ENCODE data around the gene RPS6KA2.

Gene RPS6KA2

DNA sequence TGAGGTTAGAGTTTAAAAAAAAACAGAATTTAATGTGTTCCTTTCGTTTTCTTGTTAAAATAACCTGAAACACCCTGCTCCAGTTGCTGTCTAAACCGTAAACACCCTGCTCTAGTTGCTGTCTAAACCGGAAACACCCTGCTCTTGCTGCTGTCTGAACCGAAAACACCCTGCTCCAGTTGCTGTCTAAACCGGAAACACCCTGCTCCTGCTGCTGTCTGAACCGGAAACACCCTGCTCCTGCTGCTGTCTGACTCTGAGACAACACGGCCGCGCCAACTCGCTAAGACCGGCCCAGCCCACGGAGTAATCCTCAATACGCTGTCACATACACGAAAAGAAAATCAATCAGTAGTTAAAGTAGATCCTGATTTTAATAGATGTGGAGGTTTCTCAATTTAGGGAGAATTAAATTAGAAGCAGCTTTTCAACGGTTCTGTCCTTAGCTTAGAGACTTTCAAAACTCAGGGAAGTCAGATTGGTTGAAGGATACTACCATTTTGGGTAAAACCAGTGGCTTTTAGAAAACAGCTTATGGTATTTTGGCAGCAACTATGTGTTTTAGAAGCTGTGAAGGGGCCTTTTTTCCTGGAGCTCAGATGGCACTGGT lies 138.9 kb downstream of the RPS6KA2 start:
- peak; percentile 96 for DNase-seq (ENCODE audit: low read depth, low spot score)
- peak overlapping the region; percentile 24 for H3K4me3 ChIP-seq (ENCODE audit: low read length)

DNA sequence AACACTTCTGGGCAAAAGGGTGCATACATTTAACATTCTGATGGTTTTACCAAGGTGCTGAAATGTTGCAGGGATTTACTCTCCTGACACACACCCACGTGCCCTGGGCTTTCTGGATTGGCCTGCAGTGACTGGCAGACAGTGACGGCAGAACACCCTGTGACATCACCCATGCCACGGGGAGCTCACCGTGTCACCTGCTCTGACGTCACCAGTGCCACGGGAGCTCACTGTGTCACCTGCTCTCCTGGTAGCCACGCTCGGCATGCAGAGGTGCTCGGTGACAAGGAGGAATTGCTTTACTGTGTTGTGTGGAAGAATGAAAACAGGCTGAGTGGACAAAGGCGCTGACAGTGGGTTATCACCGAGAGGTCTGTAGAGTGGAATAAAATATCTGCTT lies 139.9 kb downstream of the RPS6KA2 start:
- no peak overlapping the region for H3K4me3 ChIP-seq (ENCODE audit: low read length)
- DNase-seq (ENCODE audit: low read depth, low spot score), result no peak

DNA sequence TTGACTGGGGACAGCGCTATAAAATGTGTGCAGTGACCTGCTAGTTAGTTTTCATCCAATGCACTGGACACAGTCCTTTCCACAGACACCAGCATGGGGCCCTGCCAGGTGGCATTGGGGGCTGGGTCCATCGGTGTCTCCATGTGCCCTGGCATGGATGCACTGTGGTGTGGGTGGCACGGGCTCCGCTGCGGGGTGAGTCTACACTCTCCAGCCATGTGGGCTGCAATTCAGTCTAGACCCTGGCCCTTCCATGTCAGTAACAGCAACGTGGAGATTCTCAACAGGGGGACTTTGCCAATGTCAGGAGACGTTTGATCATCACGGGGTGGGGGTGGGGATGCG lies 140.5 kb downstream of the RPS6KA2 start:
- no peak for DNase-seq (ENCODE audit: low read depth, low spot score)
- no peak overlapping the region for H3K4me3 ChIP-seq (ENCODE audit: low read length)

DNA sequence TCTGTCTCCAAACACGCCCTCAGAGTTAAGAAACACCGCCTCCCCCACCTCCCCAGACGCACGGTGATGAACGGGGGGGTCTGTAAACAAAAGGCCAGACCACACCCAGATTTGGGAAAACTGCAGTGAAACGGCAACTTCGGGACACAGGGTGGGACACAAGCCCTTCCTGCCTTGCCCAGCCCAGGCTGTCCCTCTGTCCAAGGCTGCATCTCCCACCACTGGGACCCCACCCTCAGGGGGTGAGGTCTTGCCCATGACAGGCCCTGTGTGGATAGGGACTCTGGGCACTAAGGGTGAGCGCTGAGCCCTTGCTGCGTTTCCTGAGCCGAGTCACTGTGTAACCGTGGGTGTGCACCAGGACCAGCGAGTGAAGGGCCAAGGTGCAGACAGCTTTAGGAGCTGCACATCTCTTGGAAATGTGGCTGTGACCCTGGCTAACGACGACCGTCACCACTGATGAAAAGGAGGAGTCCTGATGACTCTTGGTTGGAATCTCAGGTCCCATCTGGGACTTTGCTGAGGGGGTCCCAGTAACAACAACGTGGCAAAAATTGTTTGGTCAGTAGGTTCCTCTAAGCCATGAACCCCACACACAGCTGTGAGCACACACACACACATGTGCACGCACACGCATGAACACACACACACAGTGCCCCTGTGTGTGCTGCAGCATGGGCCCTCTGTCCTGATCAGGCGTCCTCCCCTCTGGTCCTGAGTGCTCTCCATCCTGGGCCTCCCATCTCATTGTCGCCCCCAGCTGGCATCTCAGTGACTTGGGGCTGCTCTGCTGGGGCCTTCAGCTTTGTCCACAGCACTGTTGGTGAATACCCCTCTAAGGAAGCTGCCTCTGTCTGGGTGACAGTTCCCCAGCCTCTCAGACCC lies 141.2 kb downstream of the RPS6KA2 start:
- H3K4me3 ChIP-seq (ENCODE audit: low read length), result no peak overlapping the region
- no peak for DNase-seq (ENCODE audit: low read depth, low spot score)

DNA sequence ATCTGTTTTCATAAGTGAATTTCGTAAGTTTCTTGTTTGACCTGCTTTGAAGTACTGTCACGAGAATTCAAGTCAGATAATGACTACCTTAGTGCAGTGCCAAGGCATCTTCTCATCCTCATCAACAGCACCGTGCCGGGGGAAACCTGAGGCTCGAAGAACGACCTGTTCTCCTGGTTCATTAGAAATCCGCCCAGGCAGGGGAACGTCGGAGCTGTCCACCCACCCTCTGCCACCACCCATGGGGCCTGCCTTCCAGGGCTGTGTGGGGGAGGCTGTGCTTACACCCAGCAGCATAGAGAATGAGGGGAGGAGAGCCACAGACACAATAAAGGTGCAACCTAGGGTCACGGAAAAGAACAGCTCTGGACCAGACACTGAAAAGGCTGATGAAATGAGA lies 142.2 kb downstream of the RPS6KA2 start:
- DNase-seq (ENCODE audit: low read depth, low spot score), result no peak
- no peak overlapping the region for H3K4me3 ChIP-seq (ENCODE audit: low read length)

DNA sequence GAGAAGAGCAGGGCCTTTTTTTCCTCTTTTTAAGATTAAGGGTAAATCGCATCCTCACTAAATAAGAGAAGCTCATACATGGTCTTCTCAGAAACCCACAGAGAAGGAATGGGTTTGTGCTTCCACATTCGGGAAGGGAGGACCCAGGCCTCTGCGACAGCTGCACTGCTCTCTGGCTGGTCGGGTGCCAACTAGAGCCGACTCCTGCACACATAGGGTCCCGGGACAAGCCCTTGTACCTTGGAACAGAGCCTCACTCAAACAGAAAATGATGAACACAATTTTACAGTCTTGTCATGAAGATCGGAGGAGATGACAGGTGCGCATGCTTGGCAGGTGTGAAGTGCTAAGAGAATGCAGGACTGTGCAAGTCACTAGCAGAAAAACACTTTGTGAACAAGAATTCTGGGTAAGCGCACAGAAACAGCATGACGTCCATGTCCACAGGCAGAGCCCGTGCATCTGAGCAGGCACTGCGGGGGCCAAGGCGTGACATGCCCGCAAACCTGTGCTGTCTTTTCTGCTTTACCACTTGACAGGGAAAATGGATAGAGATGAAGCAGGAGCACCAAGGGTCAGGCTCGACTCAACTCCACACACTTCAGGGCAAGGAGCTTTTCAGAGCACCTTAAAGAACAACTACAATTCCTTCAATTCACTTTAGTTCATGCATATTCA lies 143.3 kb downstream of the RPS6KA2 start:
- no peak for DNase-seq (ENCODE audit: low read depth, low spot score)
- H3K4me3 ChIP-seq (ENCODE audit: low read length), result no peak overlapping the region

DNA sequence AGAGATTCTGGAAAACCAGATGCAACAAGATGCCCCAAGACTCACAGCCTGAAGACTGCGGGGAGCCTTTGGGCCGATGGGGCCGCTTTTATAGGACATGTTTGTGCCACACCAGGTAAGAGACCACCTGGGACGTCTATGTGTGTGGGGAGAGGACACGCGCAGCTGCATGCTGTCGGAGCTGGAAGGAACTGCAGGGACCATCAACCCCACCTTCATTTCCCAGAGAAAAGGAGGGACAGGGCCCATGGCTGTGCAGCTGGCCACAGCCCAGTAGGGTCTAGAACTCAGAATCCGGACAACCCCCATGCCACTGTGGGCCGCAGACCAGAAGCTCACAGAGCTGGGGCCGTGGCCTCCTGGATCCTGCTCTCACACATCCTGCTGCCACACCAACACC lies 144.0 kb downstream of the RPS6KA2 start:
- no peak overlapping the region for H3K4me3 ChIP-seq (ENCODE audit: low read length)
- no peak for DNase-seq (ENCODE audit: low read depth, low spot score)

DNA sequence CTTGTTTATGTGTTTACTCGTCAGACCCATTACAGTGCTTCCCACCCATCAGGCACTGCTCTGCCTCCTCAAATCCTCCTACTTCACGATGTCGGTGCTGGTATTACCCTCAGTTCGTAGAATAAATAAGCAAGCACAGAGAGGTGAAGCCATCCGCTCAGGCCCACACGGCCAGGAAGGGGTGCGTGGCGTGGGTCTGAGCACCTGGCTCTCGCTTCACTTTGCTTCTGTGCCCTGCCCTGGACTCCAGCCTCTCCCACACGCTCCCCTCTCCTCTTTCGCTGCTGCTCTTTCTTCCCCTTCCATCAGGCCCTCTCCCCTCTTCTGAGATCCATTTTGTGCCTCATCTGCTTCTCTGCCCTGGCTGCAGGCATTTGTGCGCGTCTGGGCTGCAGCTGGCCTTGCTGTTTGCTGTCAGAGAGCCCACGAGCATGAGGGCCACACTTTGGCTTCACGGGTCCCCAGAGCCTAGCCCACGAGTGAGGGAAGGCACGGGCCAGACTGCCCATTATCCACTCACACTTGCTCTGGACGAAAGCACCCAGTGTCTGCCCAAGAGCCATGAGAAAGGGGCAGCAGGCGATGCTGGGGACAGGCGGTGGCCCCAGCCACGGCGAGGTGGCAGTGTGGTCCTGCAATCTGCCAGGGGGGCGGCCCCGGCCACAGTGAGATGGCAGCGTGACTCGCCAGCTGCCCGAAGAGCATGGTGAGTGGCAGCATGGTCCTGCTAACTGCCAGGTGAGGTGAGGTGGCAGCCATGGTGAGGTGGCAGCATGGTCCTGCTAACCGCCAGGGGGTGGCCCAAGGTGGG lies 148.1 kb downstream of the RPS6KA2 start:
- H3K4me3 ChIP-seq (ENCODE audit: low read length), result no peak overlapping the region
- DNase-seq (ENCODE audit: low read depth, low spot score), result no peak

DNA sequence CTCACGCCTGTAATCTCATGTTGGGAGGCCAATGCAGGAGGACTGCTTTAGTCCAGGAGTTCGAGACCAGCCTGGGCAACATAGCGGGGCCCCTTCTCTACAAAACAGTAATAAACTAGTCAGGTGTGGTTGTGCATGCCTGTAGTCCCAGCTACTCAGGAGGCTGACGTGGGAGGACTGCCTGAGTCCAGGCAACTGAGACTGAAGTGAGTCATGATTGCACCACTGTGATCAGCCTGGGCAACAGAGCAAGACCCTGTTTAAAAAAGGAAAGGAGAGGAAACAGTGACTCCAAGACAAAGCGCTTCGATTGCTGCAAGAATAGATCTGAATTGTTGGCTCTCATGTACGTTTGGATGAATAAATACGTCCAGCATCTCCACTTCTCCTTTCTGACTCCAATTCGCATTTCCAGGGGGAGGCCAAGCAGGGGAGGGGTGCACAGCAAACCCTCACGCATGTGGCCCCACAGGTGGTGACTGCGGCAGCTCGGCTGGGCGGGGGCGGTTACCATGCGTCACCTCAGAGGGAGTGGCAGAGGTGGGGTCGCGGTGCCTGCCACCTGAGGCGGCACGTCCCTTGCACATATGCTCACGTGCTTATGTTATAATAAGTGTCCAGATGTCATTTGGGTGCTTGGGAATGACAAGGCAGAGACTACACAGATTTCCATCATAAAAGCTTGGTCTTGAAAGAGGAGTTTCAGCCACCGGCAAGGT lies 149.2 kb downstream of the RPS6KA2 start:
- DNase-seq (ENCODE audit: low read depth, low spot score), result no peak
- no peak overlapping the region for H3K4me3 ChIP-seq (ENCODE audit: low read length)

DNA sequence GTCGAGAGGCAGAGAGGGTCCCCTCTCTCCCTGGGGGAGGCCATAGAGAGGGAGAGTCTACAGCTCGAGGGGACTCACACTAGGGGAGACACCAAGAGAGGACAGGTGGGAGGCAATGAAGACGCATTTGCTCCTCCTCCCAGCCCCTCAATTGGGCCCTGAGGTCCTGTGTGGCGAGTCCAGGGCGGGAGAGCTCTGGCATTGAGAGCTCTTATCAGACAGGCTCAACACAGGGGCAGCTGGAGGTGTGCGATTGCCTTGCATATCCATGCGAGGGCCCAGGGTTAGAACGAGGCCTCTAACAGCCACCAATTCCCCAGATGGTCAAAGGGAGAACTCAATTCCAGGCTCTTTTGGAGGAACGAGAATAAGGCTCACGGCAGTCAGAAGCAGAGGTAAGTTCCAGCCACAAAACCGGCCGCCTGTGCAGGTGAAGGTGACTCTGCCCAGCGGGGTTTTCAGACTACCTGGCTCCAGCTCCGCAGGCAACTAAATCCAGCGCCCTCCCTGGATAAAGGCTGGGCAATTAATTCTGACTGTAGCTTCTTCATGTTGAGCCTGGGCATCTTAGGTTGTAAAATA lies 150.3 kb downstream of the RPS6KA2 start:
- no peak for DNase-seq (ENCODE audit: low read depth, low spot score)

DNA sequence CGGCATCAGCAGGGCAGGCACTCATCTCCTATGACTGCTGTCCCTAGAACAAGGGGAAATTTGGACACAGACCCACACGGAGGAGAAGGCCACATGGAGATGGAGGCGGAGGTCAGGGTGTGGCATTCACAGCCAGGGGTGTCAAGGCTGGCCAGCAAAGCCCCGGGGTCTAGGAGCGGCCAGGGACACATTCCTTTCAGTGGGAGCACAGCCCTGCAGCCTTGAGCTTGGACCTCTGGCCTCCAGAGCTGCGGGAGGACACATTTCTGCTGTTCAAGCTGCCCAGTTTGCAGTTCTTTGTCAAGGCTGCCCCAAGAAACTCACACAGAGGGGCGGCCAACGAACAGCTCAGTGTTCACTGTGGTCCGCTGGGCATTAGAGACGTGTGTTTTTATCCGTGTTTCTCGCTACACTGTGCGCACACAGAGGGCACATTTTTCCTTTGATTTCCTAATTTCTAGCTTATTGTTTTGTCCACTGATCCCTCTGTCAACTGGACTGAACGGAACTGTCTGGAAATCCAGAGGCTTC lies 150.9 kb downstream of the RPS6KA2 start:
- H3K4me3 ChIP-seq (ENCODE audit: low read length), result no peak overlapping the region
- no peak for DNase-seq (ENCODE audit: low read depth, low spot score)

More for the DNA sequence above, 150.3 kb downstream of the RPS6KA2 start:
- H3K4me3 ChIP-seq (ENCODE audit: low read length), result no peak overlapping the region

DNA sequence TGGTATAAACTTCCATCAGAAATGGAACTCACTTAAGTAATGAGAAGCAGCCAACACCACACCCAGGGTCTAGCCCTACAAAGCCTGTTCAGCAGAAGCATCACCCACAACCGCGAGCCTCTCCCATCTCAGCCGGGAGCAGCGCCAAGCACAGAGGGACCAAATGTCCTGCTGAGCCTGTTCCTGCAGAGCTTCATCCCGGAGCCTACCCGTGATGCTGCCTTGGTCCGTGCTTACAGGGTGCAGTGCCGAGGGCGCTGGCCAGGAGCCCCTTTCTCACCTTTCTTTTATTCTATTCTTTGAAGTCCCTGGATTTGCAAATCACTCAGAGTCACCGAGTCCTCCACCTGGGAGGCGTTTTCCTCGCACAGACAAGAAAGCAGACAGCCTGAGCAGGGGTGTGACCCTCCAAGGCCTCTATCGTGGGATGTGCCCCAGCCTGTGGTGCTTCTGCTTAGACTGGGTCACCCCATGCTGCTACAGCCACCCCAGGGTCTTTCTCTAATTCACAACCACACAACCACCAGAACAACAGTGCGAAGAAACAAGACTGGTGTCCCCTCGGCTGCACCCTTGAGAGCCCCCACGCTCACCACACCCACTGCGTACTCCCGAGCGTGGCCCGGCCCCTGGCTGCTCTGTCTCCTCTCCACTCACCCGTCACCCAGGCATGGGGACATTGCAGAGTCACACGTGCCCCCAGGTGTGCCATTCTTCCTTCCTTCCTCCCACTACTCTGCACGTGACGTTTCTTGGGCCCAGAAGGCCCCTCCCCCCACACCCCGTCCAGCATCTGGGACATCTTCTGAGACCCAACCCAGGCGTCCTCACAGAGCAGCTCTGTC lies 152.1 kb downstream of the RPS6KA2 start:
- no peak overlapping the region for H3K4me3 ChIP-seq (ENCODE audit: low read length)
- no peak for DNase-seq (ENCODE audit: low read depth, low spot score)

DNA sequence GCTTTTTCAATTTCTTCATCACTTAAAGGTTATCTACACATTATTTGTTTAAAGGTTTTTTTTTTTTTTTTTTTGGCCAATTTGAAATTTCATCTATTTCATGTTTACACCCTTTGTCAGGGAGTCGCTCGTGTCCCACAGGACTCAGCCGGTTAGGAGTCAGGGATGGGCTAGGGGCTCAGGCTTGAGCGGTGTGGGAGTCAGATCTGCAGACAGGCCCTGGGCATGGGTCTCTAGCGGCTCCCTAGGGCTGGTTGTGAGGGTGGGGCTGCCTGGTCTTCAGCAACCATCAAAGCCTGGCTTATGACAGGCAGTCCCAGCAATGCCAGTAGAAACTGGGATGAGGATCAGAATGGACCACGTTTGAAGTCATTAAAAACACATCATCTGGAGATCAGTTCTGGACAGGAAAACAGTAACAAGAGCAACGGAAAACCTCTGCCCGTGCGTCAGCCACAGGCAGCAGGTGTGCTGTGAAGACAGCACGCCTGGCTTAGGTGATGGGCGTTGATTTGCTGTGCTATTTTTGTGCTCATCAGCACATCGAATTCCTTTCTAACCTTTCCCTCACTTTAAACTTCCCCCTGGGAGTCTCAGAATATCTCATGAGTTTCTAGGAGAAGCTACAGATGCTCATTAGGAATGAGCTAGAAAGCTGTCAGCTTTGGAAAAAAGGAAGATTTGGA lies 153.0 kb downstream of the RPS6KA2 start:
- DNase-seq (ENCODE audit: low read depth, low spot score), result no peak
- no peak overlapping the region for H3K4me3 ChIP-seq (ENCODE audit: low read length)

DNA sequence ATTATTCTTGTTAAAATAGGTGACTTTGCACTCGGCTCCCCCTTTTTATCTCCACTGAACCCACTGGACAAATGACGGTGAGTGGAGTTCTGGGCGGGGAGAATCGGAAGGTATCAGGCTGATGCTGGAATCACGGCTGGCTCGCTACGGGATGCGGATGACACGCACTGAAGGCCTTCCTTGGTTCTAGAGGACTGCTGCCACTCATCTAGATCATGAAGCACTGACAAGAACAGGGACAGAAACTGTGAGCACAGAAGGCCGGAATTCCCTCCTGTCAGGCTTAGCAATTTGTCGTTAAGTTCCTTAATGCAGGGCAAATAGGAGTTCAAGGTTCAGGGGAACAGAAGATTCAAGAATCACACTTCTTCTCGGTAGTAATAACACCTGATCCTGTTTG lies 154.4 kb downstream of the RPS6KA2 start:
- no peak for DNase-seq (ENCODE audit: low read depth, low spot score)
- no peak overlapping the region for H3K4me3 ChIP-seq (ENCODE audit: low read length)

DNA sequence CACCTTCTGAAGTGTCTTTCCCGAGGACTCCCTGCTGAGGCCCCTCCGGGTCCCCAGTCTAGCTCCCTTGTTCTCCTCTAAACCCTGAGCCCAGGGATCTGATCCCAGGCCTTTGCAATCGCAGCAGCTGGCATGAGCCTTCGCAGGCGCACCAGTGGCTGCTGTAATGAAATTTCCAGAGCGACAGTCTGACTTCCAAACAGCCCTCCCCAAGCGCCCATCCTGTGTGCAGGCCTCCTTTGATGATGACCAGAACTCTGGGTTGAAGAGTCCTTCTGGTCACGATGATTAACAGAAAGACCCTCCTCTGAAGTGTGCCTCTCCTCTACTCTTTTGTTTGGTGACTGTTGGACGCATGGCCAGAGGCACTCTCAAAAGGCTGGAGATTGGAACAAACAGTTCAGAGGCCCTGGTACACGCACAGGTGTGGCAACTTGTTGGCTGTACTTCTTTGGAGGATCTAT lies 155.2 kb downstream of the RPS6KA2 start:
- no peak overlapping the region for H3K4me3 ChIP-seq (ENCODE audit: low read length)
- no peak for DNase-seq (ENCODE audit: low read depth, low spot score)

DNA sequence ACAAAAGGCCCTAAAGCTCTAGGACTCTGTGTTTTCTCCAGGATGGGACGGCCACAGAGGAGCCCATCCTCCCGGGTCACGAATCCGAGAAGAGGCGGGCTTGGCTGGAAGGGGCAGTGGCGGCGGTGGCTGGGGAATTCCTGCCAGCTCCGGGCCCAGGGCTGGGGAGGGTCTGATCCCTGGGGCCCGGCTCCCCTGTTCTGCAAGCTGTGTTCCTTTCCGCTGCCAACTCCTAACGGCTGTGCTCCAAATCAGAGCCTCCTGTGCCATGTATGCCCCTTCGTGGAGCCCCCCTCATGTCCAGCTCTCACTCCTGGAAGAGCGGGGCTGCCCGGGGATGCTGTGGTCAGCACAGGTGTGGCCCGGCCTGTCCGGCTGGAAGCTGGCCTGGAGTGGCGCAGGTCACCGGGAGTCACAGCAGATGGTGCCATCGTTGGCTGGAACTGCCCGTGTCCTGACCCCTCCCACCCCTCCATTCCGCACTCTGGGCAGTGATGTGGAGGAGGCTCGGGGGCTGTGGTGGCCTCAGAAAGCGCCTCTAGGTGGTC lies 156.1 kb downstream of the RPS6KA2 start:
- no peak for DNase-seq (ENCODE audit: low read depth, low spot score)
- no peak overlapping the region for H3K4me3 ChIP-seq (ENCODE audit: low read length)

Data from Jurkat, Clone E6-1 (cell line).